ENCODE measurements around the gene BHLHE40. TPM values are rescaled to one million over a fixed set of nuclear protein-coding genes. Genes with fewer than 3 reads are reported as not detected.

Gene BHLHE40
- total RNA-seq, 1 donor from 2014 or later: 13.6 TPM

DNA sequence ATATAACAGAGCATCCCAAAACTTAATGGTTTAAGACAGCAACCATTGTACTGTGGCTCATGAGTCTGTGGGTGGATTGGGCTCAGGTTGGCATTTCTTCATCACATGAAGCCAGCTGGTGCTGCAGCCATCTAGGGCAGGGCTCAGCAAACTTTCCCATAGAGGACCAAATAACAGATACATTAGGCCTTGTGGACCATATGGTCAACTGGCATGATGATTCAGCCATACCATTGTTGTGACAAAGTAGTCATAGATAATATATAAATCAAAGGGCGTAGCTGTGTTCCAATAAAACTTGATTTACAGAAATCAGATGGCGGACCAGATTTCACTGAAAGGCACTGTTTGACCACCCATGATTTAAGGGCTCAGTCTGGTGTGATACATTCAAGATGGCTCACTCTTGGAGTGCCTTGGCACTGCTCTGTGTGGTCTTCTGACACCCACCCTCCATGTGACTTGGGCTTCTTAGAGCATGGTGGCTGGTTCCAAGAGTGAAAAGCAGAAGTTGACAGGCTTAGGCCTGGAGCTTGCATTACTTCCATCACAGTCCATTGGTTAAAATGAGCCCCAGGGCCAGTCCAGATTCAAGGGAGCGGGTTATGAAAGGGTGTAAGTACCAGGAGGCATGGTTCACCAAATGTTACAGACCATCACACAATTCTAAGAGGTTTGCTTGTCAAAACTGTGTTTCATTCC, 40.8 kb upstream of the BHLHE40 start:
- Mint-ChIP-seq H3K4me3 (no peak overlapping the region), H3K9me3 (no peaks in the 10 kb centered on the region), H3K27me3 (no peaks in the 10 kb centered on the region), H3K27ac (no peak overlapping the region), H3K36me3 (no peaks in the 10 kb centered on the region), H3K4me1 (ENCODE audit: unreplicated experiment) (peaks cover 5% of the 10 kb centered on the region)
- DNase-seq (ENCODE audit: extremely low spot score, unreplicated experiment): no peak
- TF ChIP-seq, protein P1, sequence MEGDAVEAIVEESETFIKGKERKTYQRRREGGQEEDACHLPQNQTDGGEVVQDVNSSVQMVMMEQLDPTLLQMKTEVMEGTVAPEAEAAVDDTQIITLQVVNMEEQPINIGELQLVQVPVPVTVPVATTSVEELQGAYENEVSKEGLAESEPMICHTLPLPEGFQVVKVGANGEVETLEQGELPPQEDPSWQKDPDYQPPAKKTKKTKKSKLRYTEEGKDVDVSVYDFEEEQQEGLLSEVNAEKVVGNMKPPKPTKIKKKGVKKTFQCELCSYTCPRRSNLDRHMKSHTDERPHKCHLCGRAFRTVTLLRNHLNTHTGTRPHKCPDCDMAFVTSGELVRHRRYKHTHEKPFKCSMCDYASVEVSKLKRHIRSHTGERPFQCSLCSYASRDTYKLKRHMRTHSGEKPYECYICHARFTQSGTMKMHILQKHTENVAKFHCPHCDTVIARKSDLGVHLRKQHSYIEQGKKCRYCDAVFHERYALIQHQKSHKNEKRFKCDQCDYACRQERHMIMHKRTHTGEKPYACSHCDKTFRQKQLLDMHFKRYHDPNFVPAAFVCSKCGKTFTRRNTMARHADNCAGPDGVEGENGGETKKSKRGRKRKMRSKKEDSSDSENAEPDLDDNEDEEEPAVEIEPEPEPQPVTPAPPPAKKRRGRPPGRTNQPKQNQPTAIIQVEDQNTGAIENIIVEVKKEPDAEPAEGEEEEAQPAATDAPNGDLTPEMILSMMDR (conservative IDR thresholded peaks at IDR 0.05): no peak

DNA sequence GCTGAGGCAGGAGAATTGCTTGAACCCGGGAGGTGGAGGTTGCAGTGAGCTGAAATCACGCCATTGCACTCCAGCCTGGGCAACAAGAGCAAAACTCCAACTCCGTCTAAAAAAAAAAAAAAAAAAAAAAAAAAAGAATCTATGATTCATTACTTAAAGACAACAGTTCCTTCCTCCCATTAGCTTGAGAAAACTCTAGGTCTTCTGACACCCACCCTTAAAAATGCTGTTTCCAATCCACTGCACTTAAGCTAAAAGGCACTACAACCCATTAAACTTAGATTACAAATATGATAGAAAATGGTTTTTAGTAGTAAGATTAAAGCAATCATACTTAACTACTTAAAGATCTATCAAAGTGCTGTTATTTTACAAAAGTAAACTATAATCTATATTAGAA, 40.0 kb upstream of the BHLHE40 start:
- H3K36me3 Mint-ChIP-seq: no peaks in the 10 kb centered on the region
- H3K4me1 Mint-ChIP-seq (ENCODE audit: unreplicated experiment): peaks cover 5% of the 10 kb centered on the region
- TF ChIP-seq, protein P1 (conservative IDR thresholded peaks at IDR 0.05): no peak
- H3K4me3 Mint-ChIP-seq: no peak overlapping the region
- H3K27ac Mint-ChIP-seq: no peak overlapping the region
- H3K9me3 Mint-ChIP-seq: peaks cover 5% of the 10 kb centered on the region
- no peaks in the 10 kb centered on the region for H3K27me3 Mint-ChIP-seq
- no peak for DNase-seq (ENCODE audit: extremely low spot score, unreplicated experiment)

DNA sequence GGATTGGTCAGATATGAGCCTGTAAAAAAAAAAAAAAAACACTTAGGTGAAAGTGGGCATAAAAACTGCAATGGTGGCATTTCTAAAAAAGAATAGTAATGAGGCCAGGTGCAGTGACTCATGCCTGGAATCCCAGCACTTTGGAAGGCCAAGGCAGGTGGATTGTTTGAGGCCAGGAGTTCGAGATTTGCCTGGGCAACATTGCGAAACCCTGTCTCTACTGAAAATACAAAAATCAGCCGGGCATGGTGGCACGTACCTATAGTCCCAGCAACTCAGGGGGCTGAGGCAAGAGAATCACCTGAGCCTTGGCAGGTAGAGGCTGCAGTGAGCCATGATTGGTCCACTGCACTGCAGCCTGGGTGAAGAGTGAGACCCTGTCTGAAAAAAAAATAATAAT, 38.3 kb upstream of the BHLHE40 start:
- TF ChIP-seq, protein P1 (conservative IDR thresholded peaks at IDR 0.05): no peak
- no peak overlapping the region for H3K27ac Mint-ChIP-seq
- H3K4me1 Mint-ChIP-seq (ENCODE audit: unreplicated experiment): peaks cover 5% of the 10 kb centered on the region
- no peak overlapping the region for H3K4me3 Mint-ChIP-seq
- no peaks in the 10 kb centered on the region for H3K36me3 Mint-ChIP-seq
- H3K27me3 Mint-ChIP-seq: no peaks in the 10 kb centered on the region
- peaks cover 7% of the 10 kb centered on the region for H3K9me3 Mint-ChIP-seq
- DNase-seq (ENCODE audit: extremely low spot score, unreplicated experiment): no peak

DNA sequence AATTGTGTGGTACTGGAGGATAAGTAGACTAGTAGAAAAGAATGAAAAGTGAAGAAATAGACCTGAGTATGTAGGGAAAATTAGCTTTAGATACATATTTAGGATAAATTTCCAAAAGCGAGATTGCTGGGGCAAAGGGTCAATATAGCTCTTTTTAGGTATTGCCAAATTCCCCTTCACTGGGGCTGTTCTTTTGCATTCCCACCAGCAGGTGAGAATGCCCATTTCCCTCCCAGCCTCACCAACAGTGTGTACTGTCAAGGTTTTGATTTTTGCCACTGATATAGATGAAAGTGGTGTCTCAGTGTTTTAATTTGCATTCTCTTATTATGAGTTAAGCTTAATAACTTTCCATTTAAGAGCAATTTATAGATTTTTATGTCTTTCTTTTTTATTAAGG, 35.7 kb upstream of the BHLHE40 start:
- H3K4me1 Mint-ChIP-seq (ENCODE audit: unreplicated experiment): no peaks in the 10 kb centered on the region
- no peaks in the 10 kb centered on the region for H3K27me3 Mint-ChIP-seq
- no peak for DNase-seq (ENCODE audit: extremely low spot score, unreplicated experiment)
- TF ChIP-seq, protein P1 (conservative IDR thresholded peaks at IDR 0.05): peak; percentile 58
- H3K36me3 Mint-ChIP-seq: no peaks in the 10 kb centered on the region
- peaks cover 7% of the 10 kb centered on the region for H3K9me3 Mint-ChIP-seq
- no peak overlapping the region for H3K27ac Mint-ChIP-seq
- no peak overlapping the region for H3K4me3 Mint-ChIP-seq

DNA sequence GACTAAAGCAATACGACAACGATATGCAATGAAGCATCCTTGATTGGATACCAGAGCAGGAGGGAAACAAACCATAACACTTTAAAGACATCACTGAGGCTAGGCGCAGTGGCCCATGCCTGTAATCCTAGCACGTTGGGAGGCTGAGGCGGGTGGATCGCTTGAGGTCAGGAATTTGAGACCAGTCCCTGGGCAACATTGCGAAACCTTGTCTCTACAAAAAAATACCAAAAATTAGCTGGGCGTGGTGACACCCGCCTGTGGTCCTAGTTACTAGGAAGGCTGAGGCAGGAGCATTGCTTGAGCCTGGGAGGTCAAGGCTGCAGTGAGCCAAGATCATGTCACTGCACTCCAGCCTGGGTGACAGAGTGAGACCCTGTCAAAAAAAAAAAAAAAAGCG, 33.9 kb upstream of the BHLHE40 start:
- DNase-seq (ENCODE audit: extremely low spot score, unreplicated experiment): no peak
- Mint-ChIP-seq H3K36me3 (no peaks in the 10 kb centered on the region), H3K27me3 (no peaks in the 10 kb centered on the region), H3K4me1 (ENCODE audit: unreplicated experiment) (no peaks in the 10 kb centered on the region), H3K9me3 (peaks cover 7% of the 10 kb centered on the region), H3K27ac (no peak overlapping the region), H3K4me3 (no peak overlapping the region)
- TF ChIP-seq, protein P1 (conservative IDR thresholded peaks at IDR 0.05): no peak
